Tibial nerve (tissue), 4 donors: ENCODE data around the gene UQCR11.

Experiments
- EP300 ChIP-seq, 2 donors: sonication (generic); formaldehyde crosslinking; IDR thresholded peaks; one replicate each; pipeline ENCODE4 v1.6.1; 2017; ENCODE audit warnings: antibody characterized with exemption in 2 of 2, mild to moderate bottlenecking in 1 of 2
- POLR2A ChIP-seq, 2 donors: fragments of 450-650 bp; IDR thresholded peaks; one replicate each; pipeline ENCODE4 v1.6.1; 2017; ENCODE audit warnings: antibody characterized with exemption in 2 of 2, mild to moderate bottlenecking in 2 of 2, moderate library complexity in 2 of 2
- TF ChIP-seq, protein P1 (sequence below), 5 experiments: fragments of 200-600 bp in 3 of 5; fragments of 450-650 bp in 2 of 5; sonication (generic) in 3 of 5; IDR thresholded peaks; one replicate each; pipeline ENCODE4 v1.5.1; 2016 to 2019; ENCODE audit warnings: antibody characterized with exemption in 5 of 5, mild to moderate bottlenecking in 3 of 5, moderate library complexity in 2 of 5

DNA sequence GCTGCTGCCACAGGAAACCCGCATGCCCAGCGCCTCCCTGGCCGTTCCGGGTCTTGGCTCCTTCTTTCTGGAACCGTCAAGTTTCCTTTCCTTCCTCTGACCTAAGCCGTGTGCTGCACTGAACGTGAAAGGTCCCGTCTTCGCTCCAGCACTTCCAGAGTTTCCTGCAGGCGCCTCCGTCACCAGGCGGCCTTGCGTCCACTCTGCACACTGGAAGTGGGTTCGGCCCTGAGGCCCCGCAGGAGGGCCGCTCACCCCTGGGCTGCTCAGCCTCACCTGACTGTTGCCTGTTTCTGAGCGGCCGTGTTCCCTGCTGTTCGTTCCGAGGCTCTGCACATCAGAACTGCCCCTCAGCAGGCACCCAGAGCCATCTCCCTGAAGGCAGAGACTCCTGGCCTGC is 24.9 kb downstream of the UQCR11 start:
- TF ChIP-seq, protein P1, sequence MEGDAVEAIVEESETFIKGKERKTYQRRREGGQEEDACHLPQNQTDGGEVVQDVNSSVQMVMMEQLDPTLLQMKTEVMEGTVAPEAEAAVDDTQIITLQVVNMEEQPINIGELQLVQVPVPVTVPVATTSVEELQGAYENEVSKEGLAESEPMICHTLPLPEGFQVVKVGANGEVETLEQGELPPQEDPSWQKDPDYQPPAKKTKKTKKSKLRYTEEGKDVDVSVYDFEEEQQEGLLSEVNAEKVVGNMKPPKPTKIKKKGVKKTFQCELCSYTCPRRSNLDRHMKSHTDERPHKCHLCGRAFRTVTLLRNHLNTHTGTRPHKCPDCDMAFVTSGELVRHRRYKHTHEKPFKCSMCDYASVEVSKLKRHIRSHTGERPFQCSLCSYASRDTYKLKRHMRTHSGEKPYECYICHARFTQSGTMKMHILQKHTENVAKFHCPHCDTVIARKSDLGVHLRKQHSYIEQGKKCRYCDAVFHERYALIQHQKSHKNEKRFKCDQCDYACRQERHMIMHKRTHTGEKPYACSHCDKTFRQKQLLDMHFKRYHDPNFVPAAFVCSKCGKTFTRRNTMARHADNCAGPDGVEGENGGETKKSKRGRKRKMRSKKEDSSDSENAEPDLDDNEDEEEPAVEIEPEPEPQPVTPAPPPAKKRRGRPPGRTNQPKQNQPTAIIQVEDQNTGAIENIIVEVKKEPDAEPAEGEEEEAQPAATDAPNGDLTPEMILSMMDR (IDR thresholded peaks at IDR 0.05): no peak
- no peak for TF ChIP-seq POLR2A (IDR thresholded peaks at IDR 0.05)
- no peak for TF ChIP-seq EP300 (IDR thresholded peaks at IDR 0.05)
